ENCODE measurements around the gene SF3B2. TPM values are rescaled to one million over a fixed set of nuclear protein-coding genes. Genes with fewer than 3 reads are reported as not detected.

The SF3B2 gene
- total RNA-seq, 1 donor from 2014 or later = 181 TPM

GRCh38 chr11:66056501-66056900 is 4.3 kb downstream of the SF3B2 start:
- no peaks in the 10 kb centered on the region for H3K27me3 ChIP-seq (ENCODE audit: control insufficient read depth, insufficient read depth, low read length)
- no peak for DNase-seq (ENCODE audit: low read depth)
- H3K4me3 ChIP-seq (ENCODE audit: low read depth, low read length) = no peak overlapping the region
- TF ChIP-seq CTCF (IDR thresholded peaks at IDR 0.05; ENCODE audit: insufficient read depth, low read length, poor library complexity, severe bottlenecking) = no peak
- peaks cover 4% of the 10 kb centered on the region for H3K36me3 ChIP-seq (ENCODE audit: control insufficient read depth, insufficient read depth, low read length)

- DNase-seq (ENCODE audit: low read depth) = no peak
- Histone ChIP-seq H3K4me3 (ENCODE audit: low read depth, low read length) (no peak overlapping the region), H3K36me3 (ENCODE audit: control insufficient read depth, insufficient read depth, low read length) (peaks cover 9% of the 10 kb centered on the region), H3K27me3 (ENCODE audit: control insufficient read depth, insufficient read depth, low read length) (no peaks in the 10 kb centered on the region)
- TF ChIP-seq CTCF (IDR thresholded peaks at IDR 0.05; ENCODE audit: insufficient read depth, low read length, poor library complexity, severe bottlenecking) = no peak
These were observed 8.0 kb downstream of the SF3B2 start for GRCh38 chr11:66059966-66060680.

GRCh38 chr11:66061268-66061667 is 9.1 kb downstream of the SF3B2 start:
- no peak for TF ChIP-seq CTCF (IDR thresholded peaks at IDR 0.05; ENCODE audit: insufficient read depth, low read length, poor library complexity, severe bottlenecking)
- H3K27me3 ChIP-seq (ENCODE audit: control insufficient read depth, insufficient read depth, low read length) = no peaks in the 10 kb centered on the region
- H3K36me3 ChIP-seq (ENCODE audit: control insufficient read depth, insufficient read depth, low read length) = peaks cover 9% of the 10 kb centered on the region
- H3K4me3 ChIP-seq (ENCODE audit: low read depth, low read length) = no peak overlapping the region
- DNase-seq (ENCODE audit: low read depth) = no peak

- TF ChIP-seq CTCF (IDR thresholded peaks at IDR 0.05; ENCODE audit: insufficient read depth, low read length, poor library complexity, severe bottlenecking) = no peak
- no peak for DNase-seq (ENCODE audit: low read depth)
- peaks cover 8% of the 10 kb centered on the region for H3K36me3 ChIP-seq (ENCODE audit: control insufficient read depth, insufficient read depth, low read length)
- no peaks in the 10 kb centered on the region for H3K27me3 ChIP-seq (ENCODE audit: control insufficient read depth, insufficient read depth, low read length)
- H3K4me3 ChIP-seq (ENCODE audit: low read depth, low read length) = no peak overlapping the region
These were observed 10.2 kb downstream of the SF3B2 start for GRCh38 chr11:66062408-66062807.

GRCh38 chr11:66063900-66064299 is 11.7 kb downstream of the SF3B2 start:
- peaks cover 7% of the 10 kb centered on the region for H3K36me3 ChIP-seq (ENCODE audit: control insufficient read depth, insufficient read depth, low read length)
- H3K4me3 ChIP-seq (ENCODE audit: low read depth, low read length) = no peak overlapping the region
- no peak for DNase-seq (ENCODE audit: low read depth)
- no peak for TF ChIP-seq CTCF (IDR thresholded peaks at IDR 0.05; ENCODE audit: insufficient read depth, low read length, poor library complexity, severe bottlenecking)
- H3K27me3 ChIP-seq (ENCODE audit: control insufficient read depth, insufficient read depth, low read length) = no peaks in the 10 kb centered on the region

- H3K4me3 ChIP-seq (ENCODE audit: low read depth, low read length) = no peak overlapping the region
- peaks cover 8% of the 10 kb centered on the region for H3K36me3 ChIP-seq (ENCODE audit: control insufficient read depth, insufficient read depth, low read length)
- TF ChIP-seq CTCF (IDR thresholded peaks at IDR 0.05; ENCODE audit: insufficient read depth, low read length, poor library complexity, severe bottlenecking) = no peak
- no peaks in the 10 kb centered on the region for H3K27me3 ChIP-seq (ENCODE audit: control insufficient read depth, insufficient read depth, low read length)
- DNase-seq (ENCODE audit: low read depth) = no peak
These were observed 12.4 kb downstream of the SF3B2 start for GRCh38 chr11:66064571-66064970.

Measured in kidney epithelial cell (primary cell).